Dedifferentiated amniotic fluid mesenchymal stem cell (primary cell): ENCODE measurements around the gene SLC11A1.

Experiments
- DNase-seq: peaks from one replicate; pipeline ENCODE4 v3.0.0-alpha.2; 2016; ENCODE audit errors: extremely low spot score

Gene SLC11A1

DNA sequence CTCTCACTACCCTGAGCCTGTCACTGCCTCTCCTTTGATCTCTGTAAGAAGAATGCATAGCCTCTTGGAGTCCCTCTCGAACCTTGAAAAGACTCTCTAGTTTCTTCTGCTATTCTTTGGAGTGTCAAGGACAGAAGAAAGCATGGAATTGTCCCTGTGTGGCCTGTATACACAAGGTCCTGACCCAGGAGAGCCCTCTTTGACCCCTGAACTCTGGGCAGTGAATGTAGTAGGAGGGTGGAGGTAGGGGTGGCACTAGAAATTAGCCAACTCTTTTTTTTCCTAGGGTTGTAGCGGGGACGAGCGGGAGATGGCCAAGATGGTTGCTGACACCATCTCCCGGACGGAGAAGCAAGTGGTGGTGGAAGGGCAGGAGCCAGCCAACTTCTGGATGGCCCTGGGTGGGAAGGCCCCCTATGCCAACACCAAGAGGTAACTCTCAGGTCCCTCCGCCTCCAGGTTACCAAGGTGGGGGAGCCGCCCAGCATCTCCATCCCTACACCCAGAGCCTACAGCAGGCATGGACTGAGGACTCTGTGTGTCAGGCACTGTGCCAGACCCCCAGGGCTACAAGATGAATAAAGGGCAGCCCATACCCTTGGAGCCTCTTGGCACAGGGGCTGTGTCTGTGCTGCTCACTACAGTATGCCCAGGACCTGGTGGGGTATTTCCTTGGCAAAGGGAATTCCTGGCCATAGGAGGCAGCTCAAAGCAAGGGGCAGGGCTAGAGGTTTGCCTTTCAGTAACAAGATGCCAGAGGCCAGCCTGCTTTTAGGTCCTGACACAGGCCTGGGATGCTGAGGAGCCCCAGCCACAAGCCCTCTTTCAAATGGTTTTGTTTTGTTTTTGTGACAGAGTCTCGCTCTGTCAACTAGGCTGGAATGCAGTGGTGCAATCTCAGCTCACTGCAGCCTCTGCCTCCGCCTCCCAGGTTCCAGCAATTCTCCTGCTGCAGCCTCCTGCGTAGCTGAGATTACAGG lies 53.2 kb downstream of the SLC11A1 start:
- DNase-seq, result no peak

DNA sequence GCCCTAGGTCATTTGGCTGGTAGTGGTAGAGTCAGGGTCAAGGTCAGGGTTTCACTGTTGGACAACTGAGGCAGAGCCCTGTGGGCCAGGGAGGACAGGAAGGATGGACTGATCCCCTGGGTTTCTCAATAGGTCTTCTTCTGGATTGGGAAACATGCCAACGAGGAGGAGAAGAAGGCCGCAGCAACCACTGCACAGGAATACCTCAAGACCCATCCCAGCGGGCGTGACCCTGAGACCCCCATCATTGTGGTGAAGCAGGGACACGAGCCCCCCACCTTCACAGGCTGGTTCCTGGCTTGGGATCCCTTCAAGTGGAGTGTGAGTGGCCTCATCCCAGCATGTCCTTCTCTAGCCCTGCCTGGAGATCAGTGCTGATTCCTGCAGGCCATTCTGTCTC lies 54.9 kb downstream of the SLC11A1 start:
- DNase-seq, result no peak

DNA sequence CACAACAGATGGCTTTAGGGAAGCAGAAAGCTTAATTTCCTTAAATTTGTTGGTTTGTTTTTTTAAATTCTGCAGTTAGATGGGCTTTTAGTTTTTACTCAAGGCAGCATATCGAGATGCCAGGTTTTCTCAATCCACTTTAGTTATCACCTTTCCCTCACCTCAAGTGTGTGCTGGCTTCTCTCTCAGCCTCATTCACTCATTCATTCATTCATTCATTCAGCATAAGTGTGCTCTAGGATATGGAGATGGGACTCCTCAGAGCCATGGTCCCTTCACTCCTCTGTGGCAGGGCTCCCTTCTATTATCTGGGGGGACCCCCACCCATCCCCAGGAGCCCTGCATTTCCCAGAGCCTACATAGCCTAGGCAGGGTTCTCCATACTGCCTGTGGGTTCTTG lies 55.9 kb downstream of the SLC11A1 start:
- DNase-seq, result no peak

DNA sequence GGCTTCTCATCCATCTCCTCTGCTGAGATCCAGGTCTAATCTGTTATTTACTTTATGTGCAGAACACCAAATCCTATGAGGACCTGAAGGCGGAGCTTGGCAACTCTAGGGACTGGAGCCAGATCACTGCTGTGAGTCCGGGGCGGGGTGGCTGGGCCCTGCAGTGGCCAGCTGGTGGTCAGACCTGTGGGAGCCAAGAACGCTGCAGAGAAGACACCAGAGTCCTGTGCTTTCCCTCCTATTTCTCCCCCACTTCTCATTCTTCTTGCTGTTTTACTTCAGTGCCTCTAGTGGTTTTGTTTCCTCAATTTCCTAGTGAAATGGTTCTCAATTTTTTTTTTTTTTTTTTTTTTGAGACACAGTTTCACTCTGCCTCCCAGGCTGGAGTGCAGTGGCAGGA lies 56.5 kb downstream of the SLC11A1 start:
- DNase-seq, result no peak

DNA sequence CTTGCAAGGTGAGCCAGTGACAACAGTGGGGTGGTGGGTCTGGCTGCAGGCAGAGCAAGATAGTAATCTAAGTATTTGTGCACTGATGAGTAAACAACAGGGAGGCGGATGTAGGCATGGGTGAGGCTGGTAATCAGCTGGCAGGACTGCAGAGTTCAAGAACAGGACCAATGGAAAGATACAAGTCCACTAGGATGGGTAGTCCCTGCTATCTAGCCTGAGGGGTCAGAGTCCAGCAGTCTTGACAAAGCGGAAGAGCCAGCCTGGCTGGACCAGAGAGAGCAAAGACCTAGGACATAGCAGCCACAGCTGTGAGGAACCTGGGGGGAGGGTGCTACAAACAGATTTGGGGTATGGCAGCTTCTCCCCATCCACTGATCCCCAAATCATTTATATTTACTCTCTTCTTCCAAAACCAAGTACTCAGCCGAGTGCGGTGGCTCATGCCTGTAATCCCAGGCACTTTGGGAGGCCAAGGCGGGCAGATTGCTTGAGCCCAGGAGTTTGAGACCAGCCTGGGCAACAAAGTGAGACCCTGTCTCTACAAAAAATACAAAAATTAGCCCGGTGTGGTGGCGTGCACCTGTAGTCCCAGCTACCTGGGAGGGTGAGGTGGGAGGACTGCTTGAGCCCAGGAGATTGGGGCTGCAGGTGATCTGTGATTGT lies 62.8 kb downstream of the SLC11A1 start:
- no peak for DNase-seq

DNA sequence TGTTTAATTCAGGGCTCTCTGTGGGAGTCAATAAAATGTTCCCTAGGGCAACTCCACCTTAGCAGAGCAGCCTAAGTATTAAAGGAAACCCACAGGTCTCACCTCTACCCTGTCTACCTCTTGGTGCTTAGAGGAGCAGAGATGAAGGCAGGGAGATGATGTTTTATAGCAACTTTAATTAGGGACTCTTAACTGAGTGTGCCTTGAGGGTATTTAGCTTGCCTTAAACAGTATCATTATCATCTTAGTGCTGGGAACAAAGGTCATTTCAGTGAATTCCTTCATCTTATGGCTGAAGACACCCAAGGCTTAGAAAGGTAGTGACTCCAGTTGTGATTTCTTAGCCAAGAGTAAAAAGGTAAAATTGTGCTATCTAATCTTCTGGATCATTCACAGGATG lies 63.5 kb downstream of the SLC11A1 start:
- no peak for DNase-seq
